ENCODE measurements around the gene KDM4E.

The KDM4E gene

GRCh38 chr11:95066716-95067038 is 41.6 kb downstream of the KDM4E start, which contains the start of gene SRSF8:
SRSF8 (plus strand) TSS chr11:95066919; CDS start chr11:95067227, 308 bp downstream.
- DNase-seq (ENCODE audit: low read depth) = peak; percentile 78
- TF ChIP-seq, protein P1, sequence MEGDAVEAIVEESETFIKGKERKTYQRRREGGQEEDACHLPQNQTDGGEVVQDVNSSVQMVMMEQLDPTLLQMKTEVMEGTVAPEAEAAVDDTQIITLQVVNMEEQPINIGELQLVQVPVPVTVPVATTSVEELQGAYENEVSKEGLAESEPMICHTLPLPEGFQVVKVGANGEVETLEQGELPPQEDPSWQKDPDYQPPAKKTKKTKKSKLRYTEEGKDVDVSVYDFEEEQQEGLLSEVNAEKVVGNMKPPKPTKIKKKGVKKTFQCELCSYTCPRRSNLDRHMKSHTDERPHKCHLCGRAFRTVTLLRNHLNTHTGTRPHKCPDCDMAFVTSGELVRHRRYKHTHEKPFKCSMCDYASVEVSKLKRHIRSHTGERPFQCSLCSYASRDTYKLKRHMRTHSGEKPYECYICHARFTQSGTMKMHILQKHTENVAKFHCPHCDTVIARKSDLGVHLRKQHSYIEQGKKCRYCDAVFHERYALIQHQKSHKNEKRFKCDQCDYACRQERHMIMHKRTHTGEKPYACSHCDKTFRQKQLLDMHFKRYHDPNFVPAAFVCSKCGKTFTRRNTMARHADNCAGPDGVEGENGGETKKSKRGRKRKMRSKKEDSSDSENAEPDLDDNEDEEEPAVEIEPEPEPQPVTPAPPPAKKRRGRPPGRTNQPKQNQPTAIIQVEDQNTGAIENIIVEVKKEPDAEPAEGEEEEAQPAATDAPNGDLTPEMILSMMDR (IDR thresholded peaks at IDR 0.05; ENCODE audit: control insufficient read depth, extremely low read depth, insufficient read depth) = no peak
- H3K4me3 ChIP-seq (ENCODE audit: low read depth, low read length) = peak within 1 kb of the TSS; percentile 70

GRCh38 chr11:95067039-95067840 is 42.2 kb downstream of the KDM4E start:
- TF ChIP-seq, protein P1 (IDR thresholded peaks at IDR 0.05; ENCODE audit: control insufficient read depth, extremely low read depth, insufficient read depth) = peak; percentile 64
- no peak for DNase-seq (ENCODE audit: low read depth)
- H3K4me3 ChIP-seq (ENCODE audit: low read depth, low read length) = peak overlapping the region; percentile 70

- peak overlapping the region; percentile 70 for H3K4me3 ChIP-seq (ENCODE audit: low read depth, low read length)
- TF ChIP-seq, protein P1 (IDR thresholded peaks at IDR 0.05; ENCODE audit: control insufficient read depth, extremely low read depth, insufficient read depth) = no peak
- DNase-seq (ENCODE audit: low read depth) = no peak
Measured at GRCh38 chr11:95067841-95068219, 42.8 kb downstream of the KDM4E start.

- DNase-seq (ENCODE audit: low read depth) = peak; percentile 96
- TF ChIP-seq, protein P1 (IDR thresholded peaks at IDR 0.05; ENCODE audit: control insufficient read depth, extremely low read depth, insufficient read depth) = no peak
- peak overlapping the region; percentile 70 for H3K4me3 ChIP-seq (ENCODE audit: low read depth, low read length)
Measured at GRCh38 chr11:95068549-95068948, 43.5 kb downstream of the KDM4E start.

- TF ChIP-seq, protein P1 (IDR thresholded peaks at IDR 0.05; ENCODE audit: control insufficient read depth, extremely low read depth, insufficient read depth) = no peak
- no peak overlapping the region for H3K4me3 ChIP-seq (ENCODE audit: low read depth, low read length)
- DNase-seq (ENCODE audit: low read depth) = no peak
Measured at GRCh38 chr11:95070471-95070870, 45.4 kb downstream of the KDM4E start.

DNA sequence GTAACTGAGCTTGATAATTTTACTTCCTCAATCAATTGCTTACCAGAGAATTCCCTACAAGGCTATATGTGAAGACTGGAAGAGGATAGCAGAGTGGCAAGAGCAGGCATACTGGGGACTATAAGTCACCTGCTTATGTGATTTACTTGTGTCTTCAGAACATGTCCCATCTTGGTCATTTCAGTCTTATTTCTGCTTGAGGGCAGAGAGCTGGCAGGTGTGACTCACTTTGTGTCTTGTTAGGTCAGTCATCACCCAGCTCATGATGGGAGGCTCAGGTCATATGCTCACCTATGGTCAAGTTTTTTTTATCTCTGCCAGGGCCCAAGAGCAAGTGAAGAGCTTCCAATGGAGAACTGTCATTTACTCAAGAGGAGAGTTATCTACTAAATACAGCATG is 47.9 kb downstream of the KDM4E start:
- TF ChIP-seq, protein P1 (IDR thresholded peaks at IDR 0.05; ENCODE audit: control insufficient read depth, extremely low read depth, insufficient read depth) = no peak
- no peak overlapping the region for H3K4me3 ChIP-seq (ENCODE audit: low read depth, low read length)
- no peak for DNase-seq (ENCODE audit: low read depth)
